Jurkat, Clone E6-1 (cell line): ENCODE data around the gene NLN.
"Not testable (repeated sequence)": the region's sequence is repeated elsewhere in the genome, so short reads cannot be mapped to it uniquely, and the experiment has no call there.

Source experiments
- DNase-seq: peaks from one replicate; pipeline ENCODE4 v3.0.0-alpha.2; 2011; ENCODE audit warnings: low read depth, low spot score
- H3K4me3 ChIP-seq: 2 replicates; pipeline ENCODE4 v1.5.1; 2011; ENCODE audit warnings: mild to moderate bottlenecking, low read length, control low read depth, moderate library complexity

The NLN gene

DNA sequence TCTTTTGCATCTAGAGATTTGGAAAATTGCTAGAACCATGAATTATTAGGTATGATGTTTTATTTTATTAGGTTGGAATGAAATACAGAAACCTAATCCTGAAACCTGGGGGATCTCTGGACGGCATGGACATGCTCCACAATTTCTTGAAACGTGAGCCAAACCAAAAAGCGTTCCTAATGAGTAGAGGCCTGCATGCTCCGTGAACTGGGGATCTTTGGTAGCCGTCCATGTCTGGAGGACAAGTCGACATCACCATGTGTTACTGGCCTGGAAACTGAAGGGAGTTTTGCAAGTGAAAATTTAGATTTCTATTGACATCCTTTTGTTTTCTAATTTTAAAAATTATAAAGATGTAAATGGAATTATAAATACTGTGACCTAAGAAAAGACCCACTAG is 100.7 kb downstream of the NLN start:
- no peak overlapping the region for H3K4me3 ChIP-seq
- no peak for DNase-seq

DNA sequence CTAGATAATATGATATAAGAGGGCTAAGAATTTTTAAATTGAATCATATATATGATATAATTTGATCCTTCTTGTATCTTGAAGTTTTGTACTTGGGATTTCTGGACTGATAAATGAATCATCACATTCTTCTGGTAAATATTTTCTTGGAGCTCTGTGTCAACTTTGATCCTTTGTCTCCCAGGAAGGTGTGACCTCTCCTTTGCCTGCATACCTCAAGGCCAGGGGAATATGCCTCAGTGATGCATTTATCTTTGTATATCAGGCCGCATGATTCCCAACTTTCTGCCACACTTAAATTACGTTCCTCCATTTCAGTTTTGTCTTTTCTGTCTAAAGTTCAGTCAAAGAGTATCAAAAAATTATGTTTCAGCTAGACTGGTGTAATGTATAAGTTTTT is 101.2 kb downstream of the NLN start:
- H3K4me3 ChIP-seq = no peak overlapping the region
- no peak for DNase-seq

GRCh38 chr5:65823845-65824445 is 101.9 kb downstream of the NLN start:
- DNase-seq = no peak
- no peak overlapping the region for H3K4me3 ChIP-seq

DNA sequence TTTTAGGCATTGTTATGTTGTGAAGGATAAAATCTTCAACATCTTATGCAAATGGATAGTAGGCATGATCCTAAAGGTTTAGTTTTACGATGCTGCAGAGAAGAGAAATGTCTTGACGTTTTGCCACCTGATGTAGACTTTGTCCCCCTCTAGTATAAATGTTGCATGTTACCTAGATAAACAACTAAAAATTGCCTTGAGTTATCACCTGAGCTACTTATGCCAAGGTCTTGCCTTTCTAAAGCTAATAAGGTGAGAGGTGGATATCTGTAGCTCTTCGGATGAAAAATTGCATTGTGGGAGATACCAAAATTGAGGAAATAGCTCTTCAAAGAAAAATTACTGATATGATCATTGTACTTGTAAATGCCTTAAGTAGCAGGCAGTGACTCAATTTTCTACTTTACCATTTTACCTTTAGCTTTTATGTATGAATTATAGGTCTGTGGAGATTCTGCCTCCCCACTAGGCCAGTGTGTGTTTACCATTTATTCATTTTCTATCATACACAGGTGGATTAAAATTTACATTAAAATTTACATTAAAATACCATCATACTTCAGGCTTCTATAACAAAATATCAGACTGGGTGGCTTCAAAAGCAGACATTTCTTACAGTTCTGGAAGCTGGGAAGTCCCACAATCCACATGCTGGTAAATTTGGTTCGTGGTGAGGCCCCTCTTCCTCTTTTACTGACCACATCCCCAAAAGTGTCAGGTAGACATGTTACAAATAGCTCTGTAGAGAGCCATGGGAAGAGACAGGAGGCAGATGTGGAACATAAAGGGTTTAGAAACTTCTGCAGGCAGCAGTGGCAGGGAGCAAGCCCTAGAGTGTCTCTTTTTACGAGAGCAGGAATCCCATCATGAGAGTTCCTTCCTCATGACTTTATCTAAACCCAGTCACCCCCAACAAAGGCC is 103.7 kb downstream of the NLN start:
- DNase-seq = peak; percentile 42
- no peak overlapping the region for H3K4me3 ChIP-seq

GRCh38 chr5:65828022-65828896 is 106.3 kb downstream of the NLN start:
- no peak for DNase-seq
- no peak overlapping the region for H3K4me3 ChIP-seq

GRCh38 chr5:65830856-65831255 is 108.9 kb downstream of the NLN start:
- no peak overlapping the region for H3K4me3 ChIP-seq
- DNase-seq = no peak

- DNase-seq = no peak
These were observed 109.3 kb downstream of the NLN start for GRCh38 chr5:65831276-65831675.

DNA sequence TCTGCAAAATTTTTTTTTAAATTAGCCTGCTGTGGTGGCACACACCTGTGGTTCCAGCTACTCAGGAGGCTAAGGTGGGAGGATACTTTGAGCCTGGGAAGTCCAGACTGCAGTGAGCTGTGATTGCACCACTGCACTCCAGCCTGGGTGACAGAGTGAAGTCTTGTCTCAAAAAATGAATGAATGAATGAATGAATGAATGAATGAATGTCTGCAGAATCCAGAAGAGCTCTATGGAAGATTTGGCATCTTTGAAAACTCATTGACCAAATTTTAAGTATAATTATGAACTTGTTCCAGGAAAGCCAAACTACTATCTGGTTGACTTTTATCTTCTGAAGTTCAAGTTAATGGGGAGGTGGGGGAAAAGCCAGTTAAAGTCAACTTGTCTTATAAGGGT is 110.1 kb downstream of the NLN start:
- no peak overlapping the region for H3K4me3 ChIP-seq
- DNase-seq = no peak

More at GRCh38 chr5:65831276-65831675, 109.3 kb downstream of the NLN start:
- H3K4me3 ChIP-seq = no peak overlapping the region

DNA sequence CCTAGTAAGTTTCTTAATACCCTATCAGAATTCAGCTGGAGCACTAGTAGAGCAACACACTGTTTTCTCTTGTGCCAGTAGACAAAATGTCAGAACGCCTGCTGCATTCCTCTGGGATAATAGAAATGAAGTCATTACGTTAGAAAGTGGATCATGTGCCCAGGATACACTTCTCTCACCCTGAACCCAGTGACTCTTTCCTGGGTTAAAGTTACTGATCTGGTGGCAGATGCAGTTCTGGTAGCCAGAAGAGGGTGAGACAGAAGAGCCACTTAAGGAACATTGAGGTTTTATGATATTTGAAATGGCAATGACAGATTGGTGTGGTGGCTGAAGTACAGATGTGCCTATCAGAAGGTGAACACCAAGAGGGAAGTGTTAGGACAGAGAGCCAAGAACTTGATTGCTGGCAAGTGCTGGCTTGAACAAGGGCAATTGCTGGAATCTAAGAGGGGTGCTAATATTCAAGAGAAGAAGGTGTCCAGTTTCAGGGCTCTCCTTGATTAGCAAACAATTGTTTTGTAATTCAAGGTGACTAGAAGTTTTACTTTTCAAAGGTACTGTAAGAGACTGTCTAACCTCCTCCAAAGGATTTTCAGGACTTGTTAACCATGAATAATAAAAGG is 110.7 kb downstream of the NLN start:
- no peak for DNase-seq
- no peak overlapping the region for H3K4me3 ChIP-seq

DNA sequence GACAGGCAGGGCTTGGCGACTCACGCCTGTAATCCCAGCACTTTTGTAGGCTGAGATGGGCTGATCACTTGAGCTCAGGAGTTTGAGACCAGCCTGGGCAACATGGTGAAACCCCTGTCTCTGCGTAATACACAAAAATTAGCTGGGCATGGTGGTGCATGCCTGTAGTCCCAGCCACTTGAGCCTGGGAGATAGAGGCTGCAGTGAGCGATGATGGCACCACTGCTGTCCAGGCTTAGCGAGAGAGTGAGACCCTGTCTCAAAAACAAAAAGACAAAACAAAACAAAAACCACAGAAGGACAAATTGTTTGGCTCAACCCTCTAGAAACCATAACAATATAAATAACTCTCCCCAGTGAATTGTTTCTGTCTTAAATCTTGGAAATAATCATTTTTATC is 111.8 kb downstream of the NLN start:
- DNase-seq = no peak
- no peak overlapping the region for H3K4me3 ChIP-seq

DNA sequence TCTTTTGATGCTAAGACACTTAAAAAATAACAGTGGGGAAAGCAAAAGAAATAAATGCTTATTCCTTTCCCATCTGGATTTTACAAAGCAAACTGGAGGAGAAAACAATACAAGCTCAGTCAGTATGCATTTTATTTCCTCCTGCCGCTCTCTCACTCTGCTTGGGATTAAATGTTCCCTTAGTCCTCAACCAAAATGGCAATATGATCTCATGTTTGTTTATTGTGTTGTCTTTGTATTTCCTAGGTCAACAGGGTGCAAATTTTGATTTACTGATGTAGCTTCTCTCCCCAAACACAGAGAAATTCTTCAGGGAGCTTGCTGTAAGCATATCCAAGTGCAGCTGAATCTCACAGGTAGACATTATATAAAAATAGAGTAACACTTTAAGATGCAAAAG is 112.3 kb downstream of the NLN start:
- H3K4me3 ChIP-seq = no peak overlapping the region
- no peak for DNase-seq

DNA sequence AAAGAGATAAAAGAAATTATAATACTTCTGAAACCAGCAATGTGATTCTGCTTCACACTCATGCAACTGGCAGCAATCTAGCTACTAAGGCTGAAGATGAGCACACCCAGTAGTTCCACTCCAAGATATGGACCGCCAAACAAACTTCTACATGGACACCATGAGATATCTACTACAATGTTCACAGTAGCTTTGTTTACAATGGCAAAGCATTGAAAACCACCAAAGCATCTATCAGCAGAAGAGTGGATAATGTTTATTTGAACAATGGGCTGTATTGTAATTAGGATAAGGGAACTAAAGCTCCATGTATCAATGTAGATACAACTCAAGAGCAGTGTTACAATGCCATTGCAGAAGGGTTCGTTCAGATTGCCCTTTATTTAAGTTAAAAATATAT is 113.2 kb downstream of the NLN start:
- DNase-seq = no peak

GRCh38 chr5:65837139-65837538 is 115.1 kb downstream of the NLN start:
- no peak overlapping the region for H3K4me3 ChIP-seq
- no peak for DNase-seq

More for the DNA sequence above, 113.2 kb downstream of the NLN start:
- no peak overlapping the region for H3K4me3 ChIP-seq

- DNase-seq, H3K4me3 ChIP-seq: not testable (repeated sequence)
These were observed 117.2 kb downstream of the NLN start for GRCh38 chr5:65839170-65839569.

DNA sequence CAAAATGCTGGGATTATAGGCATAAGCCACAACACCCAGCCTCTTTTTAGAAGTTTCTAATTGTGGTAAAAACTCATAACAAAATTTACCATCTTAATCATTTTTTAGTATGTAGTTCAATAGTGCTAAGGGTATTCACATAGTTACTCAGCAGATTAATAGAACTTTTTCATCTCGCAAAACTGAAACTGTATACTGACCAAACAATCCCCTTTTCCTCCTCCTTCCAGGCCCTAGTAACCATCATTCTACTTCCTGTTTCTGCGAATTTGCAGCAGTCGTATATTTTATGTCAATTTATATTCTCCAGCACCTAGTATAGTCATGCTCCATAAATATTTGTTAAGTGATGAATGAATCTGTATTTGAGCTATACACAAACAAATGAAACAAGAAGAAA is 118.1 kb downstream of the NLN start:
- H3K4me3 ChIP-seq = no peak overlapping the region
- DNase-seq = no peak

GRCh38 chr5:65844763-65845162 is 122.8 kb downstream of the NLN start:
- not testable (repeated sequence) for DNase-seq, H3K4me3 ChIP-seq

DNA sequence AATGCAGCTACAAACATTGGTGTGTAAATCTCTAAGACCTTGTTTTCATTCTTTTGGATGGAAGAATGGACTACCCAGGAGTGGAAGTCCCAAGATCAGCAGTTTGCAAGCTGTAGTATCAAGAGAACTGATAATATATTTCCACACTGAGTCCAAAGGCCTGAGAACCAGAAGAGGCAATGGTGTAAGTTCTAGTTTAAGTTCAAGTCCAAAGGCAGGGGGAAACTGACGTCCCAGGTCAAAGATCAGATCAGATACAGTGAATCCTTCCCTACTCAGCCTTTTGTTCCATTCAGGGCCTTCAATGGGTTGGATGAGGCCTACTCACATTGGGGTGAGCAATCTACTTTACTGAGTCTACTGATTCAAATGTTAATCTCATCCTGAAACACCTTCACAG is 124.1 kb downstream of the NLN start:
- no peak for DNase-seq
- no peak overlapping the region for H3K4me3 ChIP-seq

DNA sequence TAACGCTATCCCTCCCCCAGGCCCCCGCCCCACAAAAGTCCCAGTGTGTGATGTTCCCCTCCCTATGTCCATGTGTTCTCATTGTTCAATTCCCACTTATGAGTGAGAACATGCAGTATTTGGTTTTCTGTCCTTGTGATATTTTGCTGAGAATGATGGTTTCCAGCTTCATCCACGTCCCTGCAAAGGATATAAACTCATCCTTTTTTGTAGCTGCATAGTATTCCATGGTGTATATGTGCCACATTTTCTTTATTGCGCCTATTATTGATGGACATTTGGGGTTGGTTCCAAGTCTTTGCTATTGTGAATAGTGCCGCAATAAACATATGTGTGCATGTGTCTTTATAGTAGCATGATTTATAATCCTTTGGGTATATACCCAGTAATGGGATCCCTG is 125.0 kb downstream of the NLN start:
- not testable (repeated sequence) for H3K4me3 ChIP-seq, DNase-seq

GRCh38 chr5:65849918-65850317 is 127.9 kb downstream of the NLN start:
- not testable (repeated sequence) for DNase-seq, H3K4me3 ChIP-seq
